Measurements from ENCODE around the gene C16orf87. TPM values are rescaled to one million over a fixed set of nuclear protein-coding genes. Genes with fewer than 3 reads are reported as not detected.

C16orf87 gene
- total RNA-seq, 1 donor from 2014 or later = 8.2 TPM

- Histone ChIP-seq H3K4me1 (no peaks in the 10 kb centered on the region), H3K36me3 (peaks cover 5% of the 10 kb centered on the region), H3K4me3 (no peak overlapping the region), H3K27ac (no peak overlapping the region), H3K27me3 (no peaks in the 10 kb centered on the region), H3K9me3 (no peaks in the 10 kb centered on the region)
- intact Hi-C loops (cut with DNase I) = no loop called here
- ATAC-seq (no peak), DNase-seq (no peak)
- TF ChIP-seq CTCF (IDR thresholded peaks at IDR 0.05) = no peak
These were observed 23.6 kb downstream of the C16orf87 start for GRCh38 chr16:46807336-46807735.

GRCh38 chr16:46803373-46803772, 27.6 kb downstream of the C16orf87 start:
- intact Hi-C loops (cut with DNase I) = no loop called here
- H3K9me3 ChIP-seq = no peaks in the 10 kb centered on the region
- TF ChIP-seq CTCF (IDR thresholded peaks at IDR 0.05) = no peak
- H3K4me1 ChIP-seq = no peaks in the 10 kb centered on the region
- H3K27ac ChIP-seq = no peak overlapping the region
- peaks cover 5% of the 10 kb centered on the region for H3K36me3 ChIP-seq
- no peak for ATAC-seq
- no peaks in the 10 kb centered on the region for H3K27me3 ChIP-seq
- no peak overlapping the region for H3K4me3 ChIP-seq
- DNase-seq = no peak

- H3K4me1 ChIP-seq = no peaks in the 10 kb centered on the region
- peak; percentile 31 for ATAC-seq
- no peaks in the 10 kb centered on the region for H3K9me3 ChIP-seq
- peaks cover 5% of the 10 kb centered on the region for H3K36me3 ChIP-seq
- no peak for DNase-seq
- TF ChIP-seq CTCF (IDR thresholded peaks at IDR 0.05) = peak; percentile 38
- intact Hi-C loops (cut with DNase I) = no loop called here
- H3K4me3 ChIP-seq = no peak overlapping the region
- H3K27ac ChIP-seq = no peak overlapping the region
- H3K27me3 ChIP-seq = no peaks in the 10 kb centered on the region
These were observed 29.4 kb downstream of the C16orf87 start for GRCh38 chr16:46801428-46802049.

- DNase-seq (no peak), ATAC-seq (no peak)
- Histone ChIP-seq H3K36me3 (peaks cover 5% of the 10 kb centered on the region), H3K4me3 (no peak overlapping the region), H3K9me3 (no peaks in the 10 kb centered on the region), H3K27me3 (no peaks in the 10 kb centered on the region), H3K4me1 (no peaks in the 10 kb centered on the region), H3K27ac (no peak overlapping the region)
- no peak for TF ChIP-seq CTCF (IDR thresholded peaks at IDR 0.05)
- intact Hi-C loops (cut with DNase I) = no loop called here
These were observed 30.5 kb downstream of the C16orf87 start for GRCh38 chr16:46800494-46800893.

- Histone ChIP-seq H3K4me3 (no peak overlapping the region), H3K36me3 (peaks cover 2% of the 10 kb centered on the region), H3K4me1 (no peaks in the 10 kb centered on the region), H3K27ac (no peak overlapping the region), H3K27me3 (no peaks in the 10 kb centered on the region), H3K9me3 (no peaks in the 10 kb centered on the region)
- no peak for ATAC-seq
- no peak for DNase-seq
- intact Hi-C loops (cut with DNase I) = no loop called here
- no peak for TF ChIP-seq CTCF (IDR thresholded peaks at IDR 0.05)
These were observed 33.5 kb downstream of the C16orf87 start for GRCh38 chr16:46797501-46797900.

GRCh38 chr16:46796764-46797269, 34.2 kb downstream of the C16orf87 start:
- no peaks in the 10 kb centered on the region for H3K27me3 ChIP-seq
- intact Hi-C loops (cut with DNase I) = no loop called here
- DNase-seq = no peak
- H3K36me3 ChIP-seq = no peaks in the 10 kb centered on the region
- ATAC-seq = no peak
- H3K9me3 ChIP-seq = no peaks in the 10 kb centered on the region
- H3K4me3 ChIP-seq = no peak overlapping the region
- no peak overlapping the region for H3K27ac ChIP-seq
- H3K4me1 ChIP-seq = no peaks in the 10 kb centered on the region
- TF ChIP-seq CTCF (IDR thresholded peaks at IDR 0.05) = no peak

Measured in upper lobe of right lung (tissue), 1 donor.